ENCODE data around the gene RHOU.

Gene RHOU

GRCh38 chr1:228745497-228745896 is 10.2 kb downstream of the RHOU start:
- TF ChIP-seq CTCF (conservative IDR thresholded peaks at IDR 0.05) = no peak

GRCh38 chr1:228747301-228747935 is 12.1 kb downstream of the RHOU start:
- H3K27ac ChIP-seq = no peak overlapping the region
- no peak for TF ChIP-seq CTCF (conservative IDR thresholded peaks at IDR 0.05)

More at GRCh38 chr1:228745497-228745896, 10.2 kb downstream of the RHOU start:
- no peak overlapping the region for H3K27ac ChIP-seq

GRCh38 chr1:228748029-228748428 is 12.8 kb downstream of the RHOU start:
- no peak overlapping the region for H3K27ac ChIP-seq
- TF ChIP-seq CTCF (conservative IDR thresholded peaks at IDR 0.05) = no peak

- H3K27ac ChIP-seq = no peak overlapping the region
- TF ChIP-seq CTCF (conservative IDR thresholded peaks at IDR 0.05) = no peak
These were observed 13.2 kb downstream of the RHOU start for GRCh38 chr1:228748431-228748830.

- no peak for TF ChIP-seq CTCF (conservative IDR thresholded peaks at IDR 0.05)
- no peak overlapping the region for H3K27ac ChIP-seq
These were observed 14.5 kb downstream of the RHOU start for GRCh38 chr1:228749765-228750164.

GRCh38 chr1:228750915-228751314 is 15.6 kb downstream of the RHOU start:
- no peak overlapping the region for H3K27ac ChIP-seq
- no peak for TF ChIP-seq CTCF (conservative IDR thresholded peaks at IDR 0.05)

GRCh38 chr1:228751360-228752098 is 16.2 kb downstream of the RHOU start:
- H3K27ac ChIP-seq = no peak overlapping the region
- TF ChIP-seq CTCF (conservative IDR thresholded peaks at IDR 0.05) = no peak
